CD4-positive, alpha-beta T cell treated with Interleukin-6 at 100 ng/mL for 8 hours (primary cell): Measurements from ENCODE around the gene SLC22A7.

Source experiments
- DNase-seq: peaks from one replicate; pipeline ENCODE4 v3.0.0-alpha.2; 2020; ENCODE audit warnings: mixed read lengths, low spot score

The SLC22A7 gene

DNA sequence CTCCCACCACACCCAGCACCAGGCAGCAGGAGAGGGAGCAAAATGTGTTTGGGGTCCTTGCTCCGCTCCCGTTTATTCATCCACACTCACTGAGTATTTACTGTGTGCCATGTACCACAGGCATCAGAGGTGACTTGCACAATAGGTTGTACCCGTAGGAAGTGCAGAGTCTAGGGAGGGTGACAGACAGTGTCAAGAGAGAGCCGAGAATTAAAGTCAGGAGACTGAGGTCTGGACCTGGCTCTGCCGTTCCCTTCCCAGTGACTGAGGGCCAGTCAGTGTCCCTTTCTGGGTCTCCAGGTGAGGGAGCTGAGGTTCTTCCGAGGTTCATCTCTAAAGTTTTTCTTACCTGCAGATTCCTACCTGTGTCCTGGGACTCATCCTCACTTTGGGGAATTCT, 32.5 kb upstream of the SLC22A7 start:
- no peak for DNase-seq

DNA sequence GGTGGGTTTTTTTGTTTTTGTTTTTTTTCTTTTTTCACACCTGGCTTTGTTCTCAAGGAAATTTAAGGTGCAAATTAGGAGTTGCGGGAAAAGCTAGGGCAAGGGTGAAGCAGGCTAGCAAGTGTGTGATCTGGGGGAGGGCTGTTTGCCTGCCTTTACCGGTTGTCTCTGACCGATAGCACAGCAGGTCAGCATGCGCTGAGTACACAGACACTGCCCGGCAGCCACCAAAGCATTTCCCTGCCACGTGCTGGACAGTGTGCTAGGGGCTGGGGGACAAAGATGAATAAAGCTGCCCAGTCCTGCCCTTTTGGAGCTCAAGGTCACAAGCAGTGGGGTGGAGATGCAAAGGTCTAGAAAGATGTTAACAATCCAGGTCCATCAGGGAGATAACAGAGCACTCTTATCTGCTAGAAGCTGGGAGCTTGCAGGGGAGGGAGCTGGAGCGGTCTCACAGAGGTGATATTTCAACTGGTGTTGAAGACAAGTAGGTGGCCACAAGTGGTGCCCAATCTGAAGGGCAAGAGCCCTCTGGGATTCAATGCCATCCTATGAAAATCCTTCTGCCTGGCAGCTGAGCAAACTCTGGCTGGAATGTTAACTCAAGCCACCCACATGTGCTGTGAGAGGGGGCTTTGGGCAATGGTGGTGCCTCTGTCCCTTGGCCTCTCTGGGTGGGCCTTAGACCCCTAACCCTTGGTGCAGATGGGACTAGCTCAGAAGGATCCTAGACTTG, 30.3 kb upstream of the SLC22A7 start:
- no peak for DNase-seq

DNA sequence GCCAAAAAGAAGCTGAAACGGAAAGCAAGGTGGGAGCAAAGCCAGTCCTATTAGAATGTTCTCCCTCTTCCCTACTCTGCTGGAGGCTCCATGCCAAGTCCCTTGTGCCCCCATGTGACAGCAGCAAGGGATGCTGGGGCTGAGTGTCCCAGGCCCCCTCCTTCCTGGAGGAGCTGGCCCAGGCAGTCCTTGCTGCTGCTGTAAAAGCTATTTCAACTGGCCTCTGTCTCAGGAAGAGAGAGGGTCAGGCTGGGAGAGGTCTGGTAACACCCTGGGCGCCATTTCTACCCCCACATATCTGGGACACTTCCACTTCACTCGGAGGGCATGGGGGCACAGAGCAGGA, 29.7 kb upstream of the SLC22A7 start:
- no peak for DNase-seq

DNA sequence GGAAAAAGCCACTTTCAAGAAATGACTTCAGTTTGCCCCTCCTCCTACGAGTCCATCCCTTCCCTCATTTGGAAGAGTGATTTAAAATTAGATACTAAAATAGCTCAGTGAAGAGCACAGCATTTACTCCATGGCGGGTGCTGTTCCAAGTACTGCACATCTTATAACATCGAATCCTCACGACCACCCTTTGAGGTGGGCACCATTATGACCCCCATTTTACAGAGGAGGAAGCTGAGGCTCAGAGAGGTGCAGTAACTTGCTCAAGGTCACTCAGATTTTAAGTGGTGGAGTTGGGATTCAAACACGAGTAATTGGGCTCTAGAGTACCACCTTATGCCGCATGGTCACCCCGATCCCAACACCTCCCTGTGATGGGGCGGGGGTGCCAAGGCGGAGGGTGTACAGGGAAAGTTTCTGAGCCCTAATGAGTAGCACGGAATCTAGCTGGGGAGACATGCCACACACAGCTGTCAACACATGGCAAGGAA, 29.2 kb upstream of the SLC22A7 start:
- no peak for DNase-seq

DNA sequence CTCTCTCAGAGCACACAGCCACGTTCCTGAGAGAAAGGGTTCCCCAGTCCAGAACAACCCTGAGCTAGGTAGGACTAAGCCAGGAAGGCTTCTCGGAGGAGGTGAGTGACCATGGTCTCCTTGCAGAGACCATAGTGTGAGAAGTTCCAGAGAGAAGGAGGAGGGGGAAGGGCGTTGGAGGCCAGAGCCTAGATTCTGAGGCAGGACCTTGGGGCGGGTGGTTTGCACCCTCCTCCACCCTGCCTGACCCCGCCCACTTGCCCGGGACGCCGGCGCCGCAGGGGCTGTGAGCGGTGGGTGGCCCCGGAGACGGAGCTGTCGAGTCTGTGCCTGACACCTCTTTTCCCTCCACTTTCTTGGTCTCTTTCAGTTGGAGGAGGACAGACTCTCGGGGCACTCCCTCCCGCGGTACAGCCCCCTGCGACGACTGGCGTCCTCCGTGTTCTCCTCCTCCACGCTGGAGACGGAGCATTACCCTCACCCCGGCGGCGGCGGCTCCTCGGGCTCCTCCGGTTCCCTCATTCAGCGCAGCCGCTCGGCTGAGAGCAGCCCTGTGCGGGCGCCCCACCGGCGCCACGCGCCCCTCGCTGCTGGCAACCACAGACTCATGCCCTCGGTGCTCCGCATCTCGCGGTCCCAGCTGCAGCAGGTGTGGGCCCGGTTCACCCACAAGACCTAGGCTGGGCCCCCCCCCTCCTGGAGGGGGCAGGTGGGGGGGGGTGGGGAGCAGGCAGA, 28.6 kb upstream of the SLC22A7 start:
- DNase-seq, result peak; percentile 7

DNA sequence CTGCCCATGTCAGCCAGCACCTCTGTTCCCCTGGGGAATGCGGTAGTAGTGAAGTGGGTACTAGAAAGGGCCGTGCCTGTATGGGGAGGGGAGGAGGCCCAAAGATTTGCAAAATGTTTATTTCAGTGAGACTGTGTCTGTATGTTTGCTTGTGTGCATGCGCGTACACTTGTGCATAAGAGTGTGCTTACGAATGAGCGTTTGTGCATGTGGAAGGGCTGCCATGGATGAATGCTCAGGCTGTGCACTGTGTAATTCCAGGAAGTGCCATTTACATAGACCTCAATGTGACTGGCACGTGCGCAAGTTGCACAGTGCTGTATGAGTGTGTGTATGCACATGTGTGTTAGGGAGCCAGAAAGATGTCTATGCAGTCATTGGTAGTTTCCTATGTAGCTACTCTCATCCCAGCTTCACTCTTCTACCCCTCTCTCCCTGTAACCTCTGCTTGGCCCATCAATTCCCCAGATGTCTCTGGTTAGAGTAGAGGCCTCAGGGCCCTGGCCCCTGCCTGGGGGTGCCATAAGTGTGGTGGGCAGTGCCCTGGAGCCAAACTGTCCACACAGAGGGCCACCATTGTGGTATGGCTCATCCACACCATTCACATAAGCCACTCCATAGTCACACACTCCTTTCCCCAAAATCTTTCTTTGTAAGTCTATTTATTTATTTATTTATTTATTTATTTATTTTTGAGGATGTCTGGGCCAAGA, 26.8 kb upstream of the SLC22A7 start:
- DNase-seq, result no peak

DNA sequence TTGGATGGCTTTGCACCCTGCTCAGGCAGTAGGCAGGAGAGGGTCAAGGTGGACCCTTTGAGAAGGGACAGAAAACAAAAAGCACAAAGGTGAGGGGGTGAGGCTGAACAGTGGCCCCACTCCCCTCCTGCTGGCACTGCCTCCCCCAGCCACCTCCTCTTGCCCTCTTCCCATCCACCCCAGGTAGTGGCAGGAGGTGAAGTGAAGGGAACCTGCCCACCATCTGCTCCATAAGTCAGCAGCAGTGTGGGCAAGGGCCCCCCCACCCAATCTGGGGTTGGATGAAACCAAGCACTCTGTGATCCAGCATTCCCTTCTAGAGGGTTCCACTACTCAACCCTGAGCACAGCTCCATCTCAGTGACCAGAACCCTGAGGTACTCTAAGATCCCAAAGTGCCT, 26.1 kb upstream of the SLC22A7 start:
- no peak for DNase-seq

DNA sequence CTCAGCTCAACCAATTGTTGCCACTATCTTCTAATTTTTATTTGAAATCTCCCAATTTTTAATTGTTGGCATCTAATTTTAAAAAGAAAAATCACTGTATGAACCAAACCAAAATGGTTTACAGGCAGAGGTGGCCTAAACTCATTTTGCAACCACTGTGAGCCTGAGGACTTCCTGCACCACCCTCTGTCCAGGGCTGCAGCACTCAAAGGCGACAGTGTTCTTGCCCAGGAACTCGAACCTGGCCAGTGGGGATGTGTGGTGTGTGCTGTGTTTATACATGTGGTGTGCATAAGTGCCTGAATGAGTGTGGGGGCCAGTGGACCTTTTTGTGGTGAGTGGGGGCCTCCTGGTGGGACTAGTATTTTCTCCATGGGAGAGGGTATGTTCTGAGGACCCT, 24.4 kb upstream of the SLC22A7 start:
- DNase-seq, result no peak

DNA sequence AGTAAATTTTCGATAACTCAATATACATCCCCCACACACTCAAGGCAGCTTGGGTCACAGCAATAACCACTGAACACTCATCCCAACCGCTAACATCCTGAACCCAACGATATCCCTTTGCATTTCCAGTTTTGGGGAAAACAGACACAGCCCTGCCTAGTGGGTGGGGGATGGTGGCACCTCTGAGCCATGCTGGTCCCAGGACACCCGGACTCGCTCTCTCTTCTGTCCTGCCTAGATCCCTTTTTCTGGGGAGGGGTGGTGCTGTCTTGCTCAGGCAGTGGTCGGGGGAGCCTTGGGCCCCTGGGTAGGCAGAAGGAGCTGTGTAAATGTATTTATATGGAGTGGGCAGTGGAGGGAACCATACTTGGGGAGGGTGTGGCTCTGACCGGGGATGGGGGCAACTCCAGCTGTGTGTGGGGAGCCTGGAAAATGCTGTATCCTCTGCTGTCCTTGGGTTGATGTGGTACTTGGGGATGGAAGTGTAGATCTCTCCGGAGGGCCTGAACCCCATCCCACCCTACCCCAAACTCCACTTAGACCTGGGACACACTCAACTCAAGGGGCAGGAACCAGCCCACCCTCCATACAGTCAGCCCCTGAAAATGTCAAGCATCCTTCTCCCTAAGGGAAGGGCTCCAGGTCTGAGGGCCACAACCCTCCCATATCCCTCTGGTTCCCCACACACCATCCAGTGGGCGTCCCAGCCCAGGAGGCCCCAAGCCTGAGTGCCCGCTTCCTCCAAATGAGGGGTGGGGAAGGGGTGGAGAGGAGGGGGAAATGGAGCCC, 23.7 kb upstream of the SLC22A7 start:
- DNase-seq, result no peak

DNA sequence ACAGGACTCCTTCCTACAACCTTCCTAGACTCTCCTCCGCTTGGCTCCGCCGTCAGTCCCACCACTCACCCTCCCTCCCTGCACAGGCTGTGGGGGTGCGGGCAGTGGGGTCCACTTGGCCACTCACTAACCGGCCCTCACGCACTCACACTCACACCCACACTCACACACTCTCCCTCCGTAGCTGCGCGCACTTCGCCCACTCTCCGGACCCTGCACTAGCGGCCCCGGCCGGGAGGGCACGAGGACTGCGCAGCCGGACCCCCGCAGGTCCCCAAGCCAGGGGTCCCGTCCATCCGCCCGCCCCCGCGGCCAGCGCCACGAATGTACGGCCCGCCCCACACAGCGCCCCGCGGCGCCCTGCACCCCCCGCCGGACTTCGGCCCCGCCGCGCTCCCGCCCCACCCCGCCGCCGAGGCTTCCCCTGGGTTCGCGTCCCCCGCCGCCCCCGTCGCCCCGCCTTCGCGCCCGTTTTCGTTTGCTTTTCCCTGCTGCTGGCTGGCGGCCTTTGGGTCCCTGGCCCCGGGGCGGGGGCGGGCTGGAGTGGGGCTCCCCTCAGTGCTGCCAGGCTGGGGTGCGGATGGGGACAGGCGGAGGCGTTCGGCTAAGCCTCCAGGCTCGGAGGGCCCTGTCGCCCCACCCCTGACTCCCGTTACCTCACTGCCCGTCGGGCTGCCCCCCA, 23.0 kb upstream of the SLC22A7 start:
- peak; percentile 5 for DNase-seq

DNA sequence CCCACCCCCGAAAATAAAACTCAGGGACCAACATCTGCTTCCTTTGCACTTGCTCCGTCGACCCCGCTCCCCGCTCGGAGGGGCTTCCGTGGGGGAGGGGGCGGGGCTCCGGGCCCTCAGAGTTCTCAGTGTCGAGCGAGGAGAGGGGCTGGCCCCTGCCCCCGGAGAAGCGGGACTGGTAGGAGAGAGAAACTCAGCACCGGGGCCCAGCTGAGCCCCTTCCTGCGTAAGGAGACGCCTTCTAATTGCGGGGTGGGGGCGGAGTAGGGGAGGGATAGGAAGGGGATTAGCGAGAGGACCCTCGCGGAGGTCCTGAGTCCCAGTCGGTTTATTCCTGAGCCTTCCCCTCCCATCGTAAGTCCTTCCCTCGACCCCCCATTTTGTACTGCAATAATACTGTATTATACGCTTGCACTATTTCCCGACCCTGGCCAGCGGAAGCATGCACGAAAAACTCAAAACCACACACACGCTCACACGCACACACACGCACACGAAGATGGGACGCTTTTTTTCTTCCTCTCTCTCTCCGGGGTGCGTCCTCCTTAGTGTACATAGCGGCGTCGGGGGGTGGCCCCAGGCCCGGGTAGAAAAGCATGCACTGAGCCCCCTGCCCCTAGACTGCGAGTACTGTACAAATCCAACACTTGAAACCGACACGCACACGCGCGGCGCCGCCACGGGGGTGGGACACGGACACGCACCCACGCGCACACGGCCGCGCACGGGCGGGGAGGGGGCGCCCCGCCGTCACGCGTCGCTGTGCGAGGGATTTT, 22.1 kb upstream of the SLC22A7 start:
- DNase-seq, result peak; percentile 36

DNA sequence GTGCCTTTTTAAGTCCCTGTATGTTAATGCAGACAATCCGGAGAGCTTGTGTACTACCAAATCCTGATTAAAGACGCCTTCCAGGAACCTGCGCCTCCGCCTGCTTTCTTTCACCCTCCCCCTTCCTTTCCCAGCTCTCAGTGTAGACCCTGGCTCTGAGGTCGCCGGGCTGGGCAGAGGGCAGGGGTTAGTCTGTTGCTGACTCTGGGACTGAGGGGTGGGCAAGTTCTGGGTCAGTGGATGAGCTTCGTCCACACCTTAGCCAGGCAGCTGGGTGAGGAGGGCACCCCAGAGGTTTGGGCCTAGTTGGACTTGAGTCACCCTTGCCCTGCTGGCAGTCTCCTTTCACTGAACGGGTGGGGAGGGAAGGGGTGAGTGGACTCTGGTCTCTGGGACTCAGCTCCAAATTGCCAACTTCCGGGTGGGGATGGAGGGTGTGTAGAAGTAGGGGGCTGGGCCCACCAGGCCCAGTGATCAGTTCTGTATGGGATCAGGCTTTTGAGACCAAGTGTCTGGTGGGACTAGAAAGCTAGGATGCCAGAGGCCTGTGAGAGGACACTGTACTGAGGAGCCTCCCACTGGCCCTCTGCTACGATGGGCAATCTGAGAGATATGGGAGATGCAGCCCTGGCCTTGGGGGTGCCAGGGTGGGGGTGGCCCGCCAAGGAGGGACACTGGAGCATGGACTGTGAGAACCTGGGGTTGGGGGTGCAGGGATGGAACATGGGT, 21.3 kb upstream of the SLC22A7 start:
- no peak for DNase-seq

DNA sequence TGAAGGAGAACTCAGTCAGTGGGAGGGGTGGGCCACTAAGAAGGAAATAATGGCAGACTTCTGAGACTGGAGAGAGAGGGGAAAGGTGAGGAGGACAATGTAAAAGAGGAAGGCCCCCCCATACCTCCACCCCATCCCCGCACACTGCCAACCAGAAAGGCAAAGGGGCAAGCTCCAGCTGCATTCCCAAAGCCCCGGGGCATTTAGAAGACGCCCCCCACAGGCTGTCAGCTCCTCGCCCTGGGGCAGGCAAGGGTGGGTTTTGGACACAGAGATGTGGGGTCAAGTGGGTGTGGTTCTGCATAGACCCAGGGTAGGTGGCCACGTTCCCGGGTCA, 20.8 kb upstream of the SLC22A7 start:
- no peak for DNase-seq

DNA sequence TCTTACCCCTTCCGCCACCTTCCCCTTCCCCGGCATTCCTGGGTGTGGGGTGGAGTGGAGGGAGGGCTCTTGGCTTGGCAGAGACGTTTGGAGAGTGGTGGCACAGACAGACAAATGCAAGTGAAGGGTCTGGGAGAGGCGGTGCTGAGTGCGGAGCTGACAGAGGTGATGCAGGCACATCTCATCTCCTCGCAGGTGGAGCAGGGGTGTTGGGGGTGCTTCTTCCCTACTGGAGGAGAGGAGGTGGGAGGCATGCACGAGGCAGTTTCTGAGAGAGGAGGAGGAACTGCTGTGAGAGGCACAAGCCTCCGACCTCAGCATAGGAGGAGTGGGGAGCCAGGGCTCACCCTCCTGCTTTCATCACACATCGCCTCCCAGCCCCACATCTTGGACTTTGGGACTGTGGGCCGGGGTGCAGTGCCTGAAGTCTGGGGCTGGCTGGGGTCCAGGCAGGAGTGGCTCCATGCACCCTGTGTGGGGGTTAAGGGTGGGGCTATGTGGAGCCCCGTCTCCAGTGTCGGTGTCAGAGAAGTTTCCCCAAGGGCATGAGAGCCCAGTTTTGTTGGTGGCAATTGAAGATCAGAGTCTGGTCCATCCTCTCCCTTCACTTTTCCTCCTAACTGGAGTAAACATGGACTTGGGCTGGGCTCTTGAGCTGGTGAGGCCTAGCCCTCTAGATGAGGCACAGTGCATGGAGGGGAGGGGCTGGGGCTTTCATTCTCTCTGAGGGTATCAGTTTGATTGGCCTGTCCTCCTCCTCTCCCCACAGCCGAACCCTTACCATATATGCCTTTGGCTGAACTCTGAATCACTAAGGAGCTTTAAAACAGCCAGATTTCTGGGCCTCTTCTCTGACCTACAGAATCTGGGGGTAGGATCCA, 20.2 kb upstream of the SLC22A7 start:
- no peak for DNase-seq

DNA sequence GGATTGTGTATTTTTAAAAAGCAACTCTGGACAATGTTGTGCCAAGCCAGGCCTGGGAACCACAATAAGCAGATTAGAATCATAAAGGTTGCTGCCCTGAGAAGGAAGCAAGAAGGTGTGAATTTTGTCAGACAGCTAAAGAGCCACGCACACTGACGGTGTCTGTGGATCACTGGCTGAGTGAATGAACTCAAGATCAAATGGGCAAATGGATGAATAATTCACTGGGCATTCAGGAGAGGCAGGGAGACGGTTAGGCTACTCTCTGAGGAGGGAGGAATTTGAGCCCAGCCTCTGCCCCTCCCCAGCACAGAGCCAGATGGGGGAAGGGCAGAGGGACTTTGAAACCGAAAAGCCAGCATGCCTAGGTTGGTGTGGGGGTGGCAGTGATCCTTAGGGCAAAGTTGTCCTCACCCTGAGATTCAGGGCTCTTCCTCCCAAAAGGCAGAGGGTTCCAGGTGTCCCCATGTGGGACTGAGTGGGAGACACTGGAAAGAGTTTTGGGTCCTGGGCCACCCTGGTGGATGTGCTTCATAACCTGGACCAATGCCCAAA, 19.5 kb upstream of the SLC22A7 start:
- DNase-seq, result no peak

DNA sequence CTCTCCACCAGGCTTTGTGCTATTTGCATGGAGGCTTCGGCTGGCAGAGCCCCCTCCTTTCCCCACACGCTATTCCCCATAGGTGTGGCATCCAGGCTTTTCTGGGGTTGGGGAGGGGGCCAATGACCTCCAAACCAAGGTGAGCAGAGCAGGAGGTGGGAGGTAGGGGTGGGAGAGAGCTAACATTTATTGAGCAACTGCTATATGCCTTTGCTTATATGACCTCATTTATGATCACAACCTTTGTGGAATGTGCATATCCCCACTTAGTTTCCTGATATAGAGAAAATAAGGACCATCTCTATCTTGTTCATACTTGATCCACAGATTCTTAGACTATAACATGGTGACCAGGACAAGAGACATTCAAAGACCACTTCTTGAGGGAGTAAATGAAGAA, 17.8 kb upstream of the SLC22A7 start:
- DNase-seq, result no peak

DNA sequence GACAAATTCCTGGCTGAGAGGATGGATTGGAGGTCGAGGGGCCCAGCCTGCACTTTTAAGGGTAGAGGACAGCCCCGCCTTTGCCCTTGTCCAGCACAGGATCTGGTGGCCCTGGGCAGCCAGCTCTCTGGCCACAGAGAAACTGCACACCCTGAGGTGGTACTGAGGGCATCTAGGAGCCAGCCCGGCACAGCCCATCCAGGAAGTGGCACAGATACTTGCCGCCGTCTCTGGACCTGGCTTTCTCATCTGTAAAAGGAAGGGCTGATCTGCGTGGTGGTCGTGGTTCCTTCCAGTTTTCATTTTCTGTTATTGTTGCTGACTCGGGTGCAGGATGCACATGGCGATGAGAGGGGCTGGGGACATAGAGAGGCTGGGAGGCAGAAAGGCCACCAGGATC, 16.0 kb upstream of the SLC22A7 start:
- no peak for DNase-seq

DNA sequence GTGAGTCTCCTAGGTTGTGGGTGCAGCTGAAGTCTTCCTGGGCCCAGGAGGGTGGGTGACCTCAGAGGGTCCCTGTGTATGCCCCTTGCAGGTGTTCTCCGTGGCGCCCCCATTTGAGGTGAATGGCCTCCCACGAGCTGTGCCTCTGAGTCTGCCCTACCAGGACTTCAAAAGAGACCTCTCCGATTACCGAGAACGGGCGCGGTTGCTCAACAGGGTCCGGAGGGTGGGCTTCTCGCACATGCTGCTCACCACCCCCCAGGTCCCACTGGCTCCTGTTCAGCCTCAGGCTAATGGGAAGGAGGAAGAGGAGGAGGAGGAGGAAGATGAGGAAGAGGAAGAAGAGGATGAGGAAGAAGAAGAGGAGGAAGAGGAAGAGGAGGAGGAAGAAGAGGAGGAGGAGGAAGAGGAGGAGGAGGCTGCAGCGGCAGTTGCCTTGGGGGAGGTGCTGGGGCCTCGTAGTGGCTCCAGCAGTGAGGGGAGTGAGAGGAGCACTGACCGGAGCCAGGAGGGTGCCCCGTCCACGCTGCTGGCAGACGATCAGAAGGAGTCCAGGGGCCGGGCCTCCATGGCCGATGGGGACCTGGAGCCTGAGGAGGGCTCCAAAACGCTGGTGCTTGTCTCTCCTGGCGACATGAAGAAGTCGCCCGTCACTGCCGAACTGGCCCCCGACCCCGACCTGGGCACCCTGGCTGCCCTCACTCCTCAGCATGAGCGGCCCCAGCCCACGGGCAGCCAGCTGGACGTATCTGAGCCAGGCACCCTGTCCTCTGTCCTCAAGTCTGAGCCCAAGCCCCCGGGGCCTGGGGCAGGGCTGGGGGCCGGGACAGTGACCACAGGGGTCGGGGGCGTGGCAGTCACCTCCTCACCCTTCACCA, 15.2 kb upstream of the SLC22A7 start:
- no peak for DNase-seq
